Calu3 (cell line): ENCODE results near the gene PFKFB2. TPM values are rescaled to one million over a fixed set of nuclear protein-coding genes. Genes with fewer than 3 reads are reported as not detected.

Experiments used
- Bru-seq: library from RNA; stranded (reverse); fragments of 400-500 nt; gene quantifications from one replicate; lab custom pipeline; 2021; lab: Mats Ljungman, UMichigan
- BruChase-seq, 2 experiments: library from RNA; stranded (reverse); fragments of 400-500 nt; gene quantifications; one replicate each; lab custom pipeline; 2021; lab: Mats Ljungman, UMichigan
- BruUV-seq: library from RNA; stranded (reverse); fragments of 400-500 nt; replicated peaks from 2 replicates; lab custom pipeline; 2021; lab: Mats Ljungman, UMichigan
- CTCF ChIA-PET: fragments of 300-600 bp; sonication (Branson Sonifier 250); formaldehyde crosslinking; loops from one replicate; lab custom pipeline; 2022; ENCODE audit warnings: antibody characterized with exemption; lab: Charles Lee
- DNase-seq: peaks from one replicate; pipeline ENCODE4 v3.0.0; 2022
- H3K27ac Mint-ChIP-seq: one replicate; pipeline ENCODE4 v1.8.0; 2022; ENCODE audit warnings: mixed read lengths; ENCODE audit not compliant: unreplicated experiment
- H3K27me3 Mint-ChIP-seq: one replicate; pipeline ENCODE4 v1.8.0; 2022; ENCODE audit warnings: mixed read lengths; ENCODE audit not compliant: unreplicated experiment
- H3K36me3 Mint-ChIP-seq: one replicate; pipeline ENCODE4 v1.8.0; 2022; ENCODE audit warnings: mild to moderate bottlenecking, moderate library complexity, mixed read lengths; ENCODE audit not compliant: insufficient read depth, unreplicated experiment
- H3K4me1 Mint-ChIP-seq: one replicate; pipeline ENCODE4 v1.8.0; 2022; ENCODE audit warnings: mild to moderate bottlenecking, low read depth, mixed read lengths; ENCODE audit not compliant: unreplicated experiment
- H3K4me3 Mint-ChIP-seq: one replicate; pipeline ENCODE4 v1.8.0; 2022; ENCODE audit warnings: mild to moderate bottlenecking, low read depth, moderate library complexity, mixed read lengths; ENCODE audit not compliant: unreplicated experiment
- H3K9me3 Mint-ChIP-seq: one replicate; pipeline ENCODE4 v1.8.0; 2022; ENCODE audit warnings: low read depth, mixed read lengths; ENCODE audit not compliant: unreplicated experiment
- intact Hi-C: fragments of 100-400 bp; cut with micrococcal nuclease; formaldehyde crosslinking; loops from one replicate; pipeline ENCODE4 v1.10.0; 2022; ENCODE audit not compliant: unreplicated experiment
- long read RNA-seq: library from polyadenylated mRNA; stranded (forward); transcript quantifications from one replicate; pipeline ENCODE4 v2.0.0, GENCODE V29; 2022
- total RNA-seq: library from RNA; stranded (reverse); gene quantifications from 2 replicates; pipeline ENCODE4 v1.2.3, GENCODE V29; 2022
- TF ChIP-seq, protein P1 (sequence below): fragments of 200-600 bp; IDR thresholded peaks from one replicate; pipeline ENCODE4 v1.8.0; 2022; ENCODE audit warnings: antibody characterized with exemption; ENCODE audit not compliant: unreplicated experiment

The PFKFB2 gene
- total RNA-seq (52.0 and 54.4 TPM in 2 replicates), Bru-seq, nascent RNA (percentile 80 among the genes with signal in this experiment), BruChase-seq, experiment 1, labeled RNA remaining after a 6-hour chase (percentile 90 among the genes with signal in this experiment), BruChase-seq, experiment 2, labeled RNA remaining after a 2-hour chase (percentile 90 among the genes with signal in this experiment)
- long read RNA-seq, full-length matches to known transcripts = 4 of 20 reads
- long read RNA-seq, partial matches to known transcripts = 0 of 20 reads
- long read RNA-seq, other reads (novel, unspliced or antisense) = 16 of 20 reads

DNA sequence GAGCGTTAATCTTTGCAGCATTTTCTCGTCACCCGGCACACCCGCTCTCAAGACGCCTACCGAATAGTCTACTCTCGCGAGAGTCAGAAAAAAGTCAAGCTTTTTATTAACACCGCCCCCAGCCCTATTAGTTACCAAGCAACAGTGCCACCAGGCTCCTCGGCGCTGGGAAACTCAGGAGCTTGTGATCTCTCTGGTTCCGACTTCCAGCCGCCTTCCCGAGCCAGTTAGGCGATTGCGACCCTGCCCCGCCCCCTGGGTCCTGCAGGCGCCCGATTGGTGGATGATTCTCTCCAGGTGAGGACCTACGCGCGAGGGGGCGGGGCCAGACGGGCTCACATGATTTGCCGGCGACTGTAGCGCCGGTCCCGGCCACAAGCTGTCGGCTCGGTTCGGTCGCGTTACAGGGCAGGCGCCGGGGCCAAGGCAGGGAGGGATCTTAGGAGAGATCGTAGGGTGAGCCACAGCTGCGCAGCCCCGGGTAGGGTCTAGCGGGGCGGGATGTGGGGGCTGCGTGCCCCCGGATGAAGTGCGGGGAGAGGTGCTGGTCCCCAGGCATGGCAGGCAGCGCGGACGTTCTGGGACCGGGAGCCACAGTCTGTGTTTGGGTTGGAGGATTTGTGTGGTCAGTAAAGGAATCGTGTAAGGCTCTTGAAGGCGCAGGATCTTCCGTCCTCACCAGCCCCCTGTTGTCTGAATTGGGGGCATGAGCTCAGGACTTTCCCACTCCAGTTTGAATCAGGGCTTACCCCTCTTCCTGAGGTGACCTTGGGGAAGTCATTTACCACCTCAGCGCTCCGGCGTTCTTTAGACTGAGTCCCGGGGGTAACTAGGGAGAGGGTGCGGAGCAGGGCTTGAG is at the start of gene PFKFB2:
TSS of gene PFKFB2 (plus strand) at position 365 of the 859 bp plus-strand sequence. CDS start 1,443 bp downstream, outside the sequence.
- BruUV-seq = TSS peak; percentile 40
- intact Hi-C loops = loop anchor here (10.0 kb wide), 1 partner anchor 48 kb away; no protein-coding TSS in a partner anchor
- no peaks in the 10 kb centered on the region for H3K9me3 Mint-ChIP-seq
- CTCF ChIA-PET = interaction anchor here (0.6 to 4.9 kb wide), 13 partner anchors 13 to 583 kb away, joined by 3 to 54 read pairs (median 4); partner anchors contain the start of genes C1orf116 and IKBKE
- H3K27ac Mint-ChIP-seq = peak within 1 kb of the TSS; percentile 93
- H3K27me3 Mint-ChIP-seq = no peaks in the 10 kb centered on the region
- peaks cover 68% of the 10 kb centered on the region for H3K36me3 Mint-ChIP-seq
- peak; percentile 100 for DNase-seq
- TF ChIP-seq, protein P1, sequence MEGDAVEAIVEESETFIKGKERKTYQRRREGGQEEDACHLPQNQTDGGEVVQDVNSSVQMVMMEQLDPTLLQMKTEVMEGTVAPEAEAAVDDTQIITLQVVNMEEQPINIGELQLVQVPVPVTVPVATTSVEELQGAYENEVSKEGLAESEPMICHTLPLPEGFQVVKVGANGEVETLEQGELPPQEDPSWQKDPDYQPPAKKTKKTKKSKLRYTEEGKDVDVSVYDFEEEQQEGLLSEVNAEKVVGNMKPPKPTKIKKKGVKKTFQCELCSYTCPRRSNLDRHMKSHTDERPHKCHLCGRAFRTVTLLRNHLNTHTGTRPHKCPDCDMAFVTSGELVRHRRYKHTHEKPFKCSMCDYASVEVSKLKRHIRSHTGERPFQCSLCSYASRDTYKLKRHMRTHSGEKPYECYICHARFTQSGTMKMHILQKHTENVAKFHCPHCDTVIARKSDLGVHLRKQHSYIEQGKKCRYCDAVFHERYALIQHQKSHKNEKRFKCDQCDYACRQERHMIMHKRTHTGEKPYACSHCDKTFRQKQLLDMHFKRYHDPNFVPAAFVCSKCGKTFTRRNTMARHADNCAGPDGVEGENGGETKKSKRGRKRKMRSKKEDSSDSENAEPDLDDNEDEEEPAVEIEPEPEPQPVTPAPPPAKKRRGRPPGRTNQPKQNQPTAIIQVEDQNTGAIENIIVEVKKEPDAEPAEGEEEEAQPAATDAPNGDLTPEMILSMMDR = peak; percentile 45
- H3K4me3 Mint-ChIP-seq = peak within 1 kb of the TSS; percentile 97
- peaks cover 58% of the 10 kb centered on the region for H3K4me1 Mint-ChIP-seq

DNA sequence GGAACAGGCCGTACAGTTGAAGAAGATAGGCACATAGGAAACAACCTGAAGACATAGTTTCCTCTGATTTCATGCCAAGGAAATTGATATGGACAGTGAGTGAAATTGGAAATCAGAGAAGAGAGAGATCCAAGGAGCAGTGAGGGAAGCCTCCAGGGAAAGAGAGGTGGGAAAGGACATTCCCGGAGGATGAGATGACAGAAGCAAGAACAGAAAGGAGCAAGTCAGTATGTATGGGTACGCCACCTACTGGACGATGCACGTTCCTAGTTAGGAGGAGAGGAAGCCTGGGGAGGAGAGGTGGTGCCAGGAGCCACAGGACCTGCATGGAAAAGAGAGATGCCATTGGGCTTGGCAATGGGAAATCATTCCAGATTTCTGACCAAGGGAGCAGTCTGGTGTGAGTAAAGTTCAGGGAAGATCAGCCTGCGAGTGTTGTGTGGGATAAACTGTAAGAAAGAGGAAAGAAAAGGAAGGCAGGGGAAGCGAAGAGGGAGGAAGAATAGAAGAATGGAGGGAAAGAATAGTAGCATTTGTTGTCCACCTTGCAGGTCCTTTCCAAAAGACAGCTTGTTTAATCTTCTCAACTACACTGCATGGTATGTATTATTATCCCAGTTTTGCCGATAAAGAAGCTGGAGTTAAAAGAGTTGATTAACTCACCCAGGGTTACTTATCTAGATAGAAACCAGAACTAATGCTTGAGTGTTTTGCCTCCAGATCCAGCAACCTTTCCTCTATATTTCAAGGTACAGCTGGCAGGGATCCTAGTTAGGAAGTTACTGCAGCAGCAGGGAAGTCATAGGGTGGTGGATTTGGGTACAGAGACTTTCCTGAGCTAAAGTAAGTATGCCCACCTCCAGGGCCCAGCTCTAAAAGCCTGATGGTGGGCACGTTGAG is 47.9 kb upstream of the PFKFB2 start:
- H3K27ac Mint-ChIP-seq = peak overlapping the region; percentile 88
- H3K36me3 Mint-ChIP-seq = peaks cover 53% of the 10 kb centered on the region
- H3K9me3 Mint-ChIP-seq = peaks cover 2% of the 10 kb centered on the region
- H3K27me3 Mint-ChIP-seq = no peaks in the 10 kb centered on the region
- H3K4me3 Mint-ChIP-seq = peak overlapping the region; percentile 26
- TSS peak; percentile 27 for BruUV-seq
- CTCF ChIA-PET = interaction anchor here (0.7 to 5.8 kb wide), 7 partner anchors 13 to 30 kb away, joined by 3 to 41 read pairs (median 3); partner anchors contain the start of gene C1orf116
- peak; percentile 85 for DNase-seq
- TF ChIP-seq, protein P1 = peak; percentile 89
- peaks cover 97% of the 10 kb centered on the region for H3K4me1 Mint-ChIP-seq
- intact Hi-C loops = loop anchor here (5.0 to 10.0 kb wide), 2 partner anchors 50 to 53 kb away; partner anchors contain the start of genes PFKFB2 and YOD1

DNA sequence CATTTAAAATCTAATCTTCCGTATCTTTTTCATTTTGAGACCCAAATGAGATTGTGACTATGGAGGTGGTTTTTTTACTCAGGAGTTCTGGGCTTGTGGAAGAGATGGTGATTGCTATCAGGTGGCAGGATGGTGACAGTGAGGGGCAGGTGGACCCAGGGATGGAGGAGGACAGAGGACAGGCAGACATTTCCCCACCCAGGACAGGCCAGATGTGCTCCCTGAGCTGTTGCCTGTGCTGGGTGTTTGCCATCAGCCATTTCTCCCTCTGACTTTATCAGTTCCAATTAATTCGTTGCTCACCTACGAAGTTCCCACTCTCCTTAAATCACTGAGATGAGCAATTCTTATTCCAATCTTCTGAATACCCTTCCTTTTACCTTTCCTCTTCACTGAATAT is 47.0 kb upstream of the PFKFB2 start:
- H3K4me1 Mint-ChIP-seq = peaks cover 96% of the 10 kb centered on the region
- TF ChIP-seq, protein P1 = no peak
- peak overlapping the region; percentile 88 for H3K27ac Mint-ChIP-seq
- intact Hi-C loops = loop anchor here (2.0 to 10.0 kb wide), 3 partner anchors 15 to 54 kb away; partner anchors contain the start of genes PFKFB2 and YOD1
- no peak overlapping the region for H3K4me3 Mint-ChIP-seq
- no TSS peak for BruUV-seq
- no peaks in the 10 kb centered on the region for H3K27me3 Mint-ChIP-seq
- H3K36me3 Mint-ChIP-seq = peaks cover 53% of the 10 kb centered on the region
- peaks cover 2% of the 10 kb centered on the region for H3K9me3 Mint-ChIP-seq
- DNase-seq = no peak
- CTCF ChIA-PET = interaction anchor here (1.3 to 5.8 kb wide), 5 partner anchors 15 to 29 kb away, joined by 3 to 41 read pairs (median 11); partner anchors contain the start of gene C1orf116
